GM18858 (cell line): Measurements from ENCODE around the gene OTOG.

Experiments used
- ATAC-seq: cut with Tn5 transposase; IDR thresholded peaks from one replicate; pipeline ENCODE4 v1.9.1; 2021; ENCODE audit not compliant: unreplicated experiment

The OTOG gene

DNA sequence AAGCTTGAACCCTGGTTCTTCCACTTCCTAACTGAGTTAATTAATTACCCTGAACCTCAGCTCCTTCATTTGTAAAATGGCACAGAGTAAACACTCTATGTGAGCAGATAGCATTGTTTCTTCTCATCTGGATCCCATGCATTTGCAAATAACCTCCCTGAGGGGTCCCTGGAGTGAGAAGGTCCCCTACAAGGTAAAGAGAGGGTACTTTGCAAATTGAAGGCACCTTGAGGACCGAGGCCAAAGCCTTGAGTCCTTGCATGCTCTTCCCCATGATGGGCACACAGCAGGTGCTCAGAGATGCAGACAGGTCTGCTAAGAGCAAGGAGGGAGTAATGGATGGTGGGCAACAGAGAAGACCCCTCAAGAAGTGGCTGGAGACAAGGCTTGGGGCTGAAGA lies 33.2 kb downstream of the OTOG start:
- no peak for ATAC-seq

DNA sequence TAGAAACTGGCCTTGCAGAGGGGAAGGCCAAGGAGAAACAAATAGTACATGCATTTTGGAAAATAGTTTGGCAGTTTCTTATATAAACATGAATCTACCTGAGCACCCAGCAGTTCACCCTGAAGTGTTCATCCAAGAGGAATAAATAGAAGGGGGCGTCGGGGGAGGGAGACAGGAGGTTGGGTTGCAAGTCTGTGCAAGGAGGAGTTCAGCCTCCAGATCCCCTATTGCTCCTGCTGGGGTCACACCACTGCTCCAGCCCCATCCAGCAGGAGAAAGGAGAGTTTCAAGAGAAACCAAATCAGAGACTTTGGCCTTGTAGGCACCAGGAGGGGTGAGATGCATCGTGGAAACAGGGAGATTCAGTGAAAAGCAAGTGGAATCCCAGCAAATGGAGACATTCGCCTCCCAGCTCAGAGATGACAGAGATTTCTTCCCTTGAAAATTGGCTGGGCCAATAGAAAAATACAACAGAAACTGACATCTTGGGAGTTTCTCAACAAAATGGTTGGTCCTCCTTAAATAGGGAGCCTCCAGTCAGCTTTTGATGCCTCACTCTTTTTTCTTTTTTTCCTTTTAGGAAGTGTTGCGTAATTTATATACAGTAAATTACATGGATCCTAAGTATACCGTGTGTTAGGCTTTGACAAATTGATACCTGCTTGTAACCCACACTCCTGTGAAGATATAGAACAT lies 34.1 kb downstream of the OTOG start:
- ATAC-seq = no peak

DNA sequence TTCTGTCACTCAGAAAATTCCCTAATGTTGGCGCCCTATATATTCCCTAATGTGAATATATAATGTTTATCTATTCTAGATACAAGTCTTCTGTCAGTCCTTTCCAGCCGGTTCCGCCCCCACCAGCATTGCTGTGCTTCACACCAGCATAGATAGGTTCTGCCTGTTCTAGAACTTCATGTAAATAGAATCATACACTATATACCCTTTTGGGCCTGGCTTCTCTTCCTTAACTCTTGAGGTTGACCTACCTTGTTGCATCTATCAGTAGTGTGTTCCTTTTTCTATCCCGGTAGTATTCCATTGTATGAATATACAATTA lies 34.6 kb downstream of the OTOG start:
- ATAC-seq = no peak

DNA sequence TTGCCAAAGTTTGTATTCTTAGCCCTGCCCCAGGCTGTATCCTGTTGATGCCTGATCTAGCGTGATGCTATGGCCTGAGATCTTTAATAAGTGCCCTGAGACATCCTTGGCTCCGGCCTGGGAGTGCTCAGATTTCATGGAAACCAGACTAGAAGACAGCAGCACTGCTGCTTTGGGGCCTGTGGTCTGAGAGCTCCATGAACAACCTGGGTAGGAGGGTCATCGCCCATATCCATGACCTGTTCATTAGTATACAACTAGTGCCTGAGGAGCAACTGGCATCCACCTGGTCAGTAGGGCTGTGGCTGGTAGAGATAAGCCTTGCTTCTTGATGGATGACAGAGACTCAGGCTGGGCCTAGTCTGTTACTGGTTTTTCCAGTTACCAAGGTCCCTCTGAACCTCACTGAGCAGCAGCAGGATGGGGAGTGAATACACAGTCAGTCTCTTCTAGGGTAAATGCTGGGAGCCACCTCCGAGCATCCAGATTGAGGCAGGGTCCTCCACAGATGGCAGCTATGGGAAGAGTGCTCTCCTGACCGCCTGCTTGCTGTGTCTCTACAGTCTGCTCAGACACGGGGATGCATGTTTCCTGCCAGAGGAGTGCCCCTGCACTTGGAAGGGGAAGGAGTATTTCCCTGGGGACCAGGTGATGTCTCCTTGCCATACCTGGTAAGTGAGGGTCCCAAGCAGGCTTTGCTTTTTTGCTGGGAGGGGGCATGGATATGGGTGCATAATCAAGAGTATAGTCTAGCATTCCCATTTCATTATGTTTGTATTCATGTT lies 39.0 kb downstream of the OTOG start:
- no peak for ATAC-seq

DNA sequence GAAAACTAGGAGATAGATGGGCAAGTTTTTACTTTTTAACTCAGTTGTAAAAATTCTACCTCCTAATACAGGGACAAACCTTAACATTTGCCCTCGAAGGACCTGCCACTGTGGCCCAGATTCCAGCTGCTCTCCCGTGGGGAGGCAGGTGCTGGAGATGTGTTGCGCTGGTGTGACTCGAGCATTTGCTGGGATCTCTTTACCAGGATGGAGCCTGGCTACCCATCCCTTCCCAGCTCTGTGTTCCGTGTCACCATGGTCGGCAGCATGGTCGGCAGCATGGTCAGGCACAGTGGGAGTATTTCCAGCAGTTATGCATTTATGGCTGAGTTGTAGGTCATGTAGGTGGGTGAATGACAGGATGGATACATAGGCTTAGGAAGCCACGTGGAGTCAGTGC lies 41.1 kb downstream of the OTOG start:
- no peak for ATAC-seq

DNA sequence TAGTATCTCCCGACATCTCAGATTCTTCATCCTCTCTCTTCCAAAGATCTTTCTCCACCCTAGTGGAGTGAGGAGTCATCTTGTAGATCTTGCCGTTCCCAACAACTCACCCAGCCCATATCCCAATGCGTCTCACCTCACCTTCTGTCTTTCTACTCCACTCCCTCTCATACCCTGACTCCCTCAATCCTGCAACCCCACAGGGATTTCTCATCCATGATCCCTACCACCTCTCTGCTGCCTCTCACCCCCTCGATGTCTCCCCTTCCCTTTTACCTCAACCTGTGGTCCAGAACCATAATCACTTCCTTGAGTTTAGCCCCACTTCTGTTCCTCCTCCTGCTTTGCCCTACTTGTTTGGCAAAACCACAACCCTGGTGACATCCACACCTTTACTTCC lies 41.7 kb downstream of the OTOG start:
- no peak for ATAC-seq

DNA sequence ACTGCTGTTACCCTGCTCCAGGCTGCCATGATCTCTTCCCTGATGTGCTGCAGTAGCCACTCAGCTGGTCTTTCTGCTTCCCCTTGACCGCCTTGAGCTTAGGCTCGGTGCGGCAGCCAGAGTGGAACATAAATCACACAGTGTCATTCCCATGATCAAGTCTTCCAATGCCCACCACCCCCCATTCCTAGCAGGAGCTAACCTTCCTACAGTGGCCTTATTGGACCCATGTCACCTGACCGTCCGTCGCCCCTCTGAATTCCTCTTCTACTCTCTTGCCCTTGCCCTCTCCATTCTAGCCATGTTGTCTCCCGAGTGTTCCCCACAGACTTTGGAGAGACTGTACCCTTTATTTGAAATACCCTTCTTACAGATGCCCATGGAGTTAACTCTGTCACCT lies 43.4 kb downstream of the OTOG start:
- no peak for ATAC-seq

DNA sequence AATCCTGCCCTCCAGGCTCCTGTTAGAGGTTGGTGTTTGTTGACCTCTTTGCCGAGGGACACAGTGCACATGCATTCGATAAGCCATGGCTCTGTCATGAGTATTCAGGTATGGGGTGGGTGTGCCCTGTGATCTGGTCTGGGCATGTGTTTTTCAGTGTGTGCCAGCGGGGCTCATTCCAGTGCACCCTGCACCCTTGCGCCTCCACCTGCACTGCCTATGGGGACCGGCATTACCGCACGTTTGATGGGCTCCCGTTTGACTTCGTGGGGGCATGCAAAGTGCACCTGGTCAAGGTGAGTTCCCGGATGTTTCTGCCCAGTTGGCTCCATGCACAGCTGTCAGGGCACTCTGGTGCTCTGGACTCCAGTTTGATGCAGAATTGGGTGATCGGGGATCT lies 44.2 kb downstream of the OTOG start:
- no peak for ATAC-seq

DNA sequence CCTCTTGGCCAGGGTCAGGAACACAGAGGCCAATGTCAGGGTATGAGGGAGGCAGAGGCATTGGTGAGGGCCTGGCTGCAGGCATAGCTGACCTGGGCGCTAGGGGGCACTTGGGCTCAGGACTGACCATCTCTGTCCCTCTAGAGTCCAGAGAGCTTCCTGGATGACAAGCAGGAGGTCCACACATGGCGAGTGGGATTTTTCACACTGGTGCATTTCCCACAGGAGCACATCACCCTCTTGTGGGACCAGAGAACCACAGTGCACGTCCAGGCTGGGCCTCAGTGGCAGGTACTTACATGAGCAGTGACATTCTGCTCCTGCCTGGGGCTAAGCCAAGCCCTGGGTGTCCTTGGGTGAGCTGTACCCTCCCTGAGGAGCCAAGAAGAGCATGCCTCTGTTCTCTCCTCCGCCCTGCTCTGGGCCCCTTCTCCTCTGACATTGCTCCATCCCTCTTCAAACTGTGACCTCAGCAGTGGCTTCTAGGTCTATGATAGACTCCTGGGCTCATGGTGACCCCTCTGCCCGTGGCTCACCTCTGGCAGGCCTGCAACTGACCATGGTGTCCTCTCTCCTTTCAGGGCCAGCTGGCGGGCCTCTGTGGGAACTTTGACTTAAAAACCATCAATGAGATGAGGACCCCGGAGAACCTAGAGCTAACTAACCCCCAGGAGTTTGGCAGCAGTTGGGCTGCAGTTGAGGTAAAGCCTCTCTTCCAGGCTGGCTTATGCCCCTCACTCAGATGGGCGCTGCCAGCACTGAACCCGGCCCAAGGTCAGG lies 46.6 kb downstream of the OTOG start:
- no peak for ATAC-seq

DNA sequence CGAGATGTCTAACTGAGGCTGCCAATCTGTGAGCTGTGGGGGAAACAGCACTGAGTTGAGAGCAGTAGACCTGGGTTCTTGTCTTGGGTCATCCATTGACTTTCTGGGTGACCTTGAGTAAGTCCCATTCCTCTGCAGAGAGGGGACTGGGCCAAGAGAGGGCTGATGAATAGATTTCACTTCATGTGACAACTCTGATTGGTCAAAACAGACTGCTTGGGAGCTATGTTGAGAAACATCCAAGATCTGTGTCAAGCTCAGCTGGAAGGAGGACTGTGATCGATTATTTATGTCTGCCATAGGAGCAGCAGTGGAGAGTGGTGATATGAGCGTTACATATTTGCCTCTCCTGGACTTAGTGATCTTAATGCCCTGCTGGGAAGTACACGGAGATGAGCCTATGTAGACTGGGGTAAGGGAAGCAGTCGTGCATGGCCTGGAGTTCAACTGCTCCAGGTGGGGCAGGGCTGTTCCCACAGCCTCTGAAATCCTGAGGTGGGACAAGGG lies 47.7 kb downstream of the OTOG start:
- ATAC-seq = no peak

DNA sequence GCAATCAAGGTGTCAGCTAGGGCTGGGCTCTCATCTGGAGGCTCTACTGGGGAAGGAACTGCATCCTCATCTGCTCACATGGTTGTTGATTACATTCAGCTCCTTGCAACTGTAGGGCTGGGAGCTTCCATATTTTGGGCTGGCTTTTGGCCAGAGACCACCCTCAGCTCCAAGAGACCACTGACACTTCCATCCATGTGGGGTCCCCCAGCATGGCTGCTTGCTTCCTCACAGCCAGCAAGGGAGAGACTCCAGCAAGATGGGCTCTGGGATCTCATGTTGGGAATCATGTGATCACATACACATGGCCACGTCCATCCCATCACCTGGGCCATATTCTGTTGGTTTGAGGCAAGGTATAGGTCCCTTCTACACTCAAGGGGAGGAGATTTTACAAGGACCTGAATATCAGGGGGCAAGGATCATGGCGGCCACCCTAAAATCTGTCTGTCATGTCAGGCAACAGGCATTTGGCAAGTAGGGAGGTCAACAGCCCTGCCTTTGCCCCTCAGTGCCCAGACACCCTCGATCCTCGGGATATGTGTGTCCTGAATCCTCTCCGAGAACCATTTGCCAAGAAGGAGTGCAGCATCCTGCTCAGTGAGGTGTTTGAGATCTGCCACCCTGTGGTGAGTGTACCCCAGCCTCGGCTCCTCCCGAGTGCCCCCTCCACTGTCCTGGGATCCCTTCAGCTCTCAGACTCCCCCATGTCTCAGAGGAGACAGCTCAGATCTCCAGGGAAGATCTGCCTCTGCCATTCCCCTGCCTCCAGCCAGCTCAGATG lies 48.7 kb downstream of the OTOG start:
- no peak for ATAC-seq

DNA sequence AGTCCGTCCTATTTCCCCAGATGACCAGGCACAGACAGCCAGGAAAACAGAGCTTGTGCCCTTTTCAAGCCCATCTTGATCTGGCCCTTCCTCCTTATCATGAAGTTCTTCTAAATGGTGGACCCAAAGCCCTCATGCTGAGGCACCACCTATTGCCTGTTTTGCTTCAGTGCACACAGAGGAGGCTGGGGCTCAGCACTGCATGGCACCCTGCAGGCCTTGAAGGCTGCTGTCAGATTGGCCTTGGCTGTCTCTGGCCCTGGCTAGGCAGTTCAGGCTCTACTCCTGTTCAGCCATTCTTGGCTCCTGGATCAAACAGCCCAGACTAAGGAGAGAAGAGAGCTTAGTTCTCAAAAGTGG lies 49.2 kb downstream of the OTOG start:
- ATAC-seq = no peak

DNA sequence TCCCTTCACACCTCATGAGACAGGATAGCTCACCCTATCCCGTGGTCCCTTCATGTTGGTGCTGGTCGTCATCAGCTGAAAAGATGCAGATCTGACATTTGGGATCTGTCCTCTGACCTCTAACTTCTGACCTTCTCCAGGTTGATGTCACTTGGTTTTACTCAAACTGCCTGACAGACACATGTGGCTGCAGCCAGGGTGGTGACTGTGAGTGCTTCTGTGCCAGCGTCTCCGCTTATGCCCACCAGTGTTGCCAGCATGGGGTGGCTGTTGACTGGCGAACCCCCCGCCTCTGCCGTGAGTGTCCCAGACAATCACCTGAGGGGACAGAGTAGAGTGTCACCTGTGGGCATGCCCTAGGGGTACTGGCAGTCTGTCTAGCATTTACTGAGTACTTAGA lies 49.7 kb downstream of the OTOG start:
- no peak for ATAC-seq

DNA sequence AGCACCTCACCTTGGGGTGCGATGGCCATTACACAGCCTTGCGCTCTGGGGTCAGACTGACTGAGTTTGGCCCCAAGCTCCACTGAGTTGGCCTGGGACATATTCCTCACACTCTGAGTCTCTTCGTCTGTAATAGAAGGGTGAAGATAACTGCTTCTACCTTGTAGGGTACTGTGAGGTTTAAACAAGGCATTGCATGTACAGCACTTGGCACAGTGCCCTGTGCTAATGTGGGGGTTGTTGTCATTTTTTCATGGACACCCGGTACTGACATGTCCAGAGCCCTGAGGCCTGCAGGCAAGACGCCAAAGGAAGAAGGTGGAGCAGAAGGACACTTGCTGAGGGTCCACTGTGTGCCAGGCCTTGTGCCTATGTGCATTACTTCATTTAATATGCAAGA lies 50.7 kb downstream of the OTOG start:
- ATAC-seq = no peak

DNA sequence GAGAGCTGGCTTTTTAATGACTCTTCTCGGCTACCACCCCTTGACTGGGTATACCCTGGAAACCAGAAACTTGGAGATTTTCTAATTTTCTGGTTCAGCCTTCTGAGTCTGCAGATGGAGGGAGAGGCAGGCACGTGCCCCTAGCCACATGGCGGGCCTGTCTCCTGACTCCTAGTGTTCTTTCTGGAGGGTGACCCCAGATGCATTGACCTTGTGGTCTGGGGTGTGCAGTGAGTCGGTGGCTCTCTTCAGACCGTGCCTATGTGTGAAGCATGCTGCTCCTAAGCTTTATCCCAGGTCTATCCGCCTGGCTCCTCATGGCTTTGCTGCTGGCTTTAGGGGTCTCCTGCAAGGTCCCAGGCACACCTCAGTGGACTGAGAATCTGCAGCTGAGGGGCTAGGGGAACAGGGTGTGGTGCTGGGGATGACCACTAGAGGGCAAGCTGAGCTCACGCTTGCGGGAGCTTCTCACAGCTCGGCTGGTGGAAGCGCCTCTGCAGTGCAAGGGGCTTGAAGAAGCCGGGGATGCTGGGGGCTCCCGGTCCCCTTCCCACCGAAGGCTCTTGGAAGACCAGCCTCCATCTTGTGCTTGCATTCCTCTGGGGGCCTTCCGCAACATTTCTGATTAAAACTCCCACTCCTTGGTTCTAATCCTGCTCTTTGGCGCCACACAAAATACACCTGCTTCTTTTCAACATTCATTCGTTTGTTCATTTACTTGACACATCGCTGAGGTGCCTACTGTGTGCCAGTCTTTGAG lies 51.8 kb downstream of the OTOG start:
- ATAC-seq = peak; percentile 85

DNA sequence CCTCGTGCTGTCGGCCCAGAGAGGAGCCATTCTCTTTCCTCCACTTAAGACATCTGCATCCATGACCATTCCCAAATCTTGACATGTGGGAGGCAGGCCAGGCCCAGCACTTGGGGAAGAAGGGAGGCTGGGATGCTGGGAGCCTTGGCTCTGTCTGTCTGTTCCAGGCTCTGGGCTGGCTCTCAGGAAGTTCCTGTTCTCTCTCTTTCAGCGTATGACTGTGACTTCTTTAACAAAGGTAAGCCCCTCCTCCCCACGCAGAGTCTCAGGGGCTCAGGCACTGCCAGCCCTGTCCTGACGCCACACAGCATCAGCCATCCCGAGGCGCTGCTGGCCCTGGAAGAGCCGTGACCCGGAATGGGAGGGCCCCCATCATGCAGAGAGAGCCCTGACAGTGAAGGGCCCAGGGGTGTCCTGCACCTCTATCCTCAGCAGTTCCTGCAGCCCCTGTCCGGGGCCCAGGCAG lies 52.4 kb downstream of the OTOG start:
- ATAC-seq = no peak

DNA sequence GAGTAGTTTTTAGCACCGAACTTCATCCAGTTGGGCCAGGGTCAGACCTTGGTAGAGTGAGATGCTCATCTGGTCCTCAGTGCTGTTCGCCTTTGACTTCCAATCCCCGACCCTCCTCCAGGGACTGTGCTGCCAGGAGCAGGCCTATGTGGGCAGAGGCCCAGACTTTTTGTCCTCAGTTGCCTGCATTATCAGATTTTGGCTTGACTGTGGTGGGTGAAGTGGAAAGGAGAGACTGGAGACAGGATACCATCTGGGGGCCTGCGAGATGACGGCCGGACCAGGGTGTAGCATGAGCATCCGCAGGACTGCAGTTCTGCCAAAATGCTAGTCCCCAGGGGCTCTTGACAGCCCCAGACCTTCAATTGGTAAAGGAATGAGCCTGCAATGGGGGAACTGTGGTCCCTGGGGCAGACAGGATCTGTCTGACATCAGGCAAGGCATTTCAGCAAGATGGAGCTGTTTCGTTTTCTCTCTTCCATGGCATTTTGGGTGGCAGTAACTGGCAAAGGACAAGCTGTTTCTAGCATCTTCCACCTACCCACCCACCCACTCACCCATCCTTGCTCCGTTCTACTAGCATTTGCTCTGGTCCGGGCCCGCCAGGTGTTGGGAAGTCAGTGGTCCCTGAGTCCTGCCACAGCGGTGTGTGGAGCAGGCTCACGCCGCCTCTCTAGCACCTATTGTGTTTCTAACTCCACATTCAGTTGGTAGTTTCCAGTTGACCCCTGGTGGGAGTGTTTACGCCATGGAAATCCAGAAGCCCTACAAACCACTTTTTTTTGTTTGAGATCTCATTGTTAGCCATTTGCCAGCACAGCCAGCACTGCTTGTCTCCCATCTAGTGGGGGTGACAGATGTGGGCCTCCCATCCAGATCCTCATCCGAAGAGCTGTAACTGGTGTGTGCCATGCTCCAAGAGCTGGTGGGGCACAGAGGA lies 53.5 kb downstream of the OTOG start:
- no peak for ATAC-seq

DNA sequence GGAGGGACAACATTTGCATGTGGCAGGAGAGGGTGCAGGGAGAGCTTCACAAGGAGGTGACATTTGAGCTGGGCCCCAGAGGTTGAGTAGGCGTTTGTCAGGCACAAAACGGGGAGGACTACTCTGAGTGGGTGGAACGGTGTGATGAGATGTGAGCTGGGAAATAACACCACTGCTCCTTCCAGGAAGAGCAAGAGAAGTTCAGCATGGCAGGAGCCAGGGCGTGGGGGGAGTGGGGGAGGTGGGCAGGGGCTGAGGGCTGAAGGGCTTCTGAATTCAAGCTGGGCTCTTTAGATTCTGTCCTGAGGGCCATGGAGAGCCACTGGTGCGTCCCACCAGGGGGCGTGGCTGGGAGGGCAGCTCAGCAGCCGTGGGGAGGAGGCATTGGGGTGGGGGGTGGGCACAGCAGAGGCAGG lies 54.2 kb downstream of the OTOG start:
- ATAC-seq = no peak

DNA sequence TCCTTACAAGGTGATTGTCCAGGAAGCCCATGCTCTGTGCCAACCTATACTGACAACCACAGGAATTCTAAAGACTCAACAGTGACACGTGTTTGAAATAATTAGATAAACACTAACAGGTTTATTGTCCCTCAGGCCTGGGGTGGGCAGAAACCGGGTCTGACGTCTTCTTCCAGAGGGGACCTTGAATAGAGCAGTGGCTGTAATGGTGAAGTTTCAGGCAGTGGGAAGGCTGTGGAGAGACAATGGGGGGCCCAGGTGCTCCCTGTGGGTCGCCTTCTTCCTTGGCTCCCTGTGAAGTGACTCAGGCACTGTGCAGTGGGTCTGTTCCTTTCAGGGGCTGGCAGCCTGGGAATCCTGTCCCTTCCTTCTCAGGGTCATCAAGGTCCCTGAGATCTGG lies 54.6 kb downstream of the OTOG start:
- ATAC-seq = no peak
